WERI-Rb-1 (cell line): ENCODE measurements around the gene PBX1.

Experiments used
- DNase-seq: peaks from one replicate; pipeline ENCODE4 v3.0.0-alpha.2; 2020
- H3K27ac ChIP-seq: fragments of 250-450 bp; sonication (Bioruptor Pico); 2 replicates; pipeline ENCODE4 v1.5.1; 2020; ENCODE audit warnings: mild to moderate bottlenecking, moderate library complexity
- H3K27me3 ChIP-seq: fragments of 250-450 bp; sonication (Bioruptor Pico); 2 replicates; pipeline ENCODE4 v1.5.1; 2021; ENCODE audit warnings: mild to moderate bottlenecking, low read depth, moderate library complexity; ENCODE audit not compliant: insufficient read depth, severe bottlenecking
- H3K36me3 ChIP-seq: fragments of 250-450 bp; sonication (Bioruptor Pico); 2 replicates; pipeline ENCODE4 v1.5.1; 2020; ENCODE audit warnings: mild to moderate bottlenecking, moderate library complexity
- H3K4me3 ChIP-seq: 2 replicates; pipeline ENCODE4 v1.5.1; 2011; ENCODE audit warnings: low read depth, mild to moderate bottlenecking, control low read depth, low read length
- H3K9me3 ChIP-seq: fragments of 250-450 bp; sonication (Bioruptor Pico); 2 replicates; pipeline ENCODE4 v1.5.1; 2021; ENCODE audit warnings: mild to moderate bottlenecking, moderate library complexity; ENCODE audit not compliant: severe bottlenecking
- CTCF ChIP-seq: IDR thresholded peaks from 2 replicates; pipeline ENCODE4 v1.5.1; 2011; ENCODE audit warnings: low read depth, mild to moderate bottlenecking, control low read depth, inconsistent platforms, low read length

The PBX1 gene

GRCh38 chr1:164617377-164618201 lies 58.6 kb downstream of the PBX1 start:
- H3K27me3 ChIP-seq = no peaks in the 10 kb centered on the region
- H3K27ac ChIP-seq = no peak overlapping the region
- H3K4me3 ChIP-seq = no peak overlapping the region
- no peaks in the 10 kb centered on the region for H3K9me3 ChIP-seq
- peak; percentile 40; the same call in 1 of the 2 replicates for TF ChIP-seq CTCF
- no peaks in the 10 kb centered on the region for H3K36me3 ChIP-seq
- DNase-seq = peak; percentile 38

- Histone ChIP-seq H3K27me3 (no peaks in the 10 kb centered on the region), H3K9me3 (no peaks in the 10 kb centered on the region), H3K27ac (no peak overlapping the region), H3K36me3 (no peaks in the 10 kb centered on the region), H3K4me3 (no peak overlapping the region)
- no peak for TF ChIP-seq CTCF
- DNase-seq = no peak
Measured at GRCh38 chr1:164618202-164618564, 59.2 kb downstream of the PBX1 start.

- no peaks in the 10 kb centered on the region for H3K36me3 ChIP-seq
Measured at GRCh38 chr1:164619006-164619784, 60.2 kb downstream of the PBX1 start.

GRCh38 chr1:164622068-164622845 lies 63.3 kb downstream of the PBX1 start:
- Histone ChIP-seq H3K27me3 (no peaks in the 10 kb centered on the region), H3K9me3 (no peaks in the 10 kb centered on the region), H3K36me3 (no peaks in the 10 kb centered on the region), H3K27ac (no peak overlapping the region), H3K4me3 (no peak overlapping the region)
- no peak for DNase-seq
- TF ChIP-seq CTCF = no peak

More at GRCh38 chr1:164619006-164619784, 60.2 kb downstream of the PBX1 start:
- TF ChIP-seq CTCF = no peak
- Histone ChIP-seq H3K9me3 (no peaks in the 10 kb centered on the region), H3K27me3 (no peaks in the 10 kb centered on the region), H3K4me3 (no peak overlapping the region), H3K27ac (no peak overlapping the region)
- DNase-seq = no peak

GRCh38 chr1:164623805-164624204 lies 64.8 kb downstream of the PBX1 start:
- no peak for TF ChIP-seq CTCF
- H3K27me3 ChIP-seq = no peaks in the 10 kb centered on the region
- H3K4me3 ChIP-seq = no peak overlapping the region
- H3K36me3 ChIP-seq = no peaks in the 10 kb centered on the region
- H3K9me3 ChIP-seq = no peaks in the 10 kb centered on the region
- H3K27ac ChIP-seq = no peak overlapping the region
- DNase-seq = no peak
